HFFc6 (cell line): ENCODE results near the gene TMEM132D. TPM values are rescaled to one million over a fixed set of nuclear protein-coding genes. Genes with fewer than 3 reads are reported as not detected.

Experiments used
- DNase-seq: peaks from one replicate; pipeline ENCODE4 v3.0.0-alpha.2; 2018
- H3K27ac Mint-ChIP-seq: 2 replicates; pipeline ENCODE4 v1.8.0; 2020; ENCODE audit warnings: mild to moderate bottlenecking, mixed read lengths
- H3K27me3 Mint-ChIP-seq: 2 replicates; pipeline ENCODE4 v1.8.0; 2021; ENCODE audit warnings: mild to moderate bottlenecking, moderate library complexity, mixed read lengths; ENCODE audit not compliant: insufficient read depth
- H3K36me3 Mint-ChIP-seq: 2 replicates; pipeline ENCODE4 v1.8.0; 2021; ENCODE audit warnings: low read depth, mixed read lengths
- H3K4me1 Mint-ChIP-seq: 2 replicates; pipeline ENCODE4 v1.8.0; 2020; ENCODE audit warnings: low read depth, mixed read lengths
- H3K4me3 Mint-ChIP-seq: 2 replicates; pipeline ENCODE4 v1.8.0; 2020; ENCODE audit warnings: mild to moderate bottlenecking, moderate library complexity, mixed read lengths
- H3K9me3 Mint-ChIP-seq: 2 replicates; pipeline ENCODE4 v1.8.0; 2020; ENCODE audit warnings: mild to moderate bottlenecking, mixed read lengths
- total RNA-seq, 6 experiments: library from RNA; stranded (reverse); fragmentation: NEBNext Ultra II Directional; extraction: Animal tissue kit (Norgen Biotek cat#: 25700); gene quantifications; 2 replicates in 1 of 6; 3 replicates in 5 of 6; pipeline ENCODE4 v1.2.3, GENCODE V29; 2021
- TF ChIP-seq, protein P1 (sequence below): fragments of 200-600 bp; sonication (generic); IDR thresholded peaks from 2 replicates; pipeline ENCODE4 v1.5.0; 2021; ENCODE audit warnings: antibody characterized with exemption, mild to moderate bottlenecking

TMEM132D gene
- total RNA-seq, 6 experiments from 2014 or later = not detected

DNA sequence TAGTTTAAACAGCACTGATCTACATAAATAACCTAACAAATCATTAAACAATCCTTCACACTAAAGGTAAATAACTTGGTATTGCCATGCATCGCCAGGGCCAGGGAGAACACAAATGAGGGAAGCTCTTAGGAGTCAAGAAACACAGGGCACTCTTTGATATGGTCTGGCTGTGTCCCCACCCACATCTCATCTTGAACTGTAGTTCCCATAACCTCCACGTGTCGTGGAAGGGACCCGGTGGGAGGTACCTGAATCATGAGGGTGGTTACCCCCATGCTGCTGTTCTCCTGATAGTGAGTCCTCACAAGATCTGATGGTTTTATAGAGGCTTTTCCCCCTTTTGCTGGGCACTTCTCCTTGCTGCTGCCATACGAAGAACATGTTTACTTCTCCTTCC, 17.3 kb downstream of the TMEM132D start:
- no peak overlapping the region for H3K27ac Mint-ChIP-seq
- no peaks in the 10 kb centered on the region for H3K36me3 Mint-ChIP-seq
- peaks cover 35% of the 10 kb centered on the region for H3K9me3 Mint-ChIP-seq
- no peak overlapping the region for H3K4me3 Mint-ChIP-seq
- no peaks in the 10 kb centered on the region for H3K27me3 Mint-ChIP-seq
- no peak for DNase-seq
- H3K4me1 Mint-ChIP-seq = no peaks in the 10 kb centered on the region
- TF ChIP-seq, protein P1, sequence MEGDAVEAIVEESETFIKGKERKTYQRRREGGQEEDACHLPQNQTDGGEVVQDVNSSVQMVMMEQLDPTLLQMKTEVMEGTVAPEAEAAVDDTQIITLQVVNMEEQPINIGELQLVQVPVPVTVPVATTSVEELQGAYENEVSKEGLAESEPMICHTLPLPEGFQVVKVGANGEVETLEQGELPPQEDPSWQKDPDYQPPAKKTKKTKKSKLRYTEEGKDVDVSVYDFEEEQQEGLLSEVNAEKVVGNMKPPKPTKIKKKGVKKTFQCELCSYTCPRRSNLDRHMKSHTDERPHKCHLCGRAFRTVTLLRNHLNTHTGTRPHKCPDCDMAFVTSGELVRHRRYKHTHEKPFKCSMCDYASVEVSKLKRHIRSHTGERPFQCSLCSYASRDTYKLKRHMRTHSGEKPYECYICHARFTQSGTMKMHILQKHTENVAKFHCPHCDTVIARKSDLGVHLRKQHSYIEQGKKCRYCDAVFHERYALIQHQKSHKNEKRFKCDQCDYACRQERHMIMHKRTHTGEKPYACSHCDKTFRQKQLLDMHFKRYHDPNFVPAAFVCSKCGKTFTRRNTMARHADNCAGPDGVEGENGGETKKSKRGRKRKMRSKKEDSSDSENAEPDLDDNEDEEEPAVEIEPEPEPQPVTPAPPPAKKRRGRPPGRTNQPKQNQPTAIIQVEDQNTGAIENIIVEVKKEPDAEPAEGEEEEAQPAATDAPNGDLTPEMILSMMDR = no peak

GRCh38 chr12:129885287-129885686, 18.5 kb downstream of the TMEM132D start:
- Mint-ChIP-seq H3K4me3 (no peak overlapping the region), H3K9me3 (peaks cover 30% of the 10 kb centered on the region), H3K27me3 (no peaks in the 10 kb centered on the region), H3K4me1 (no peaks in the 10 kb centered on the region), H3K36me3 (no peaks in the 10 kb centered on the region), H3K27ac (no peak overlapping the region)
- TF ChIP-seq, protein P1 = no peak
- no peak for DNase-seq

- Mint-ChIP-seq H3K27ac (no peak overlapping the region), H3K4me3 (no peak overlapping the region), H3K27me3 (no peaks in the 10 kb centered on the region), H3K9me3 (peaks cover 63% of the 10 kb centered on the region), H3K4me1 (no peaks in the 10 kb centered on the region), H3K36me3 (no peaks in the 10 kb centered on the region)
- TF ChIP-seq, protein P1 = no peak
- no peak for DNase-seq
These were observed 26.4 kb downstream of the TMEM132D start for GRCh38 chr12:129877411-129877810.

- TF ChIP-seq, protein P1 = no peak
- Mint-ChIP-seq H3K4me1 (no peaks in the 10 kb centered on the region), H3K36me3 (no peaks in the 10 kb centered on the region), H3K9me3 (peaks cover 67% of the 10 kb centered on the region), H3K27me3 (no peaks in the 10 kb centered on the region), H3K27ac (no peak overlapping the region), H3K4me3 (no peak overlapping the region)
- no peak for DNase-seq
These were observed 30.0 kb downstream of the TMEM132D start for GRCh38 chr12:129873833-129874208.

- Mint-ChIP-seq H3K36me3 (no peaks in the 10 kb centered on the region), H3K27me3 (no peaks in the 10 kb centered on the region), H3K4me1 (no peaks in the 10 kb centered on the region), H3K9me3 (peaks cover 66% of the 10 kb centered on the region), H3K4me3 (no peak overlapping the region), H3K27ac (no peak overlapping the region)
- TF ChIP-seq, protein P1 = no peak
- DNase-seq = no peak
These were observed 30.6 kb downstream of the TMEM132D start for GRCh38 chr12:129873111-129873832.
